Epithelial cell of proximal tubule (primary cell): Measurements from ENCODE around the gene SUSD3. TPM values are rescaled to one million over a fixed set of nuclear protein-coding genes. Genes with fewer than 3 reads are reported as not detected.

Source experiments
- DNase-seq: peaks from one replicate; pipeline ENCODE4 v3.0.0-alpha.2; 2011; ENCODE audit warnings: low read depth
- H3K4me3 ChIP-seq: 2 replicates; pipeline ENCODE4 v1.5.1; 2011; ENCODE audit warnings: low read depth, mild to moderate bottlenecking, low read length
- total RNA-seq: library from RNA; depleted of rRNA; stranded (reverse); fragments of >200 nt; gene quantifications from 2 replicates; pipeline ENCODE4 v1.2.3, GENCODE V29; 2015
- TF ChIP-seq, protein P1 (sequence below): conservative IDR thresholded peaks from 2 replicates; pipeline ENCODE4 v1.5.1; 2012; ENCODE audit warnings: low read depth, mild to moderate bottlenecking, low read length

The SUSD3 gene
- total RNA-seq, result 1.4 and 2.9 TPM in 2 replicates

DNA sequence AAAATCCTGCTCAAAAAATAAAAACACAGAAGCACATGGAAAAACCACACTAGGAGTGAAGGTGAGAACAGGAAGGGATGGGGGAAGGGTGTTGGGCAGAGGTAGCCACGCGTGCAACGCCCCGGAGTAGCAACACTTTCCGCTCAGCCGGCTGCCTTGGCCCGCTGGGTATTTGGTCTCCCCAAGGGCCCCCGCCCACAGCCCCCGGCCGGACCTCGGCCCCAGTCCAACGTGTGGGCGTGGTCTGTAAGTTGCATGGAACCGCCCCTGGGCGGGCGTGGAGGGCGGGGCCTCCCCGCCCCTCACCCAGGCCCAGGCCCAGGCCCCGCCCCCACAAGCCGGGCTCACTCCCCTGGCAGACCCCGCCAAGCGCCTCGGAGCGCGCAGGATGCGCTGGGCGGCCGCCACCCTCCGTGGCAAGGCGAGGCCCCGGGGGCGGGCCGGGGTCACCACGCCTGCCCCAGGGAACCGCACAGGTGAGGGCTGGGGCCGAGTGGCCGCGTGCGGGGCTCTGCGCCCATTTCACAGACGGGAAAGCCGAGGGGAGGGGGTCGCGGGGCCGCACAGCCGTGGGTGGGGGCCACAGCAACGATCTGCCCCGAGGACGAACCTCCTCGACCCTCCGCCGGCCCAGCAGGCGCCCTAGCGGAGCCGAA lies at the start of gene SUSD3:
TSS of gene SUSD3 (plus strand) at position 347 of the 656 bp plus-strand sequence. CDS start at position 389, 42 bp downstream.
- peak within 1 kb of the TSS; percentile 58 for H3K4me3 ChIP-seq
- TF ChIP-seq, protein P1, sequence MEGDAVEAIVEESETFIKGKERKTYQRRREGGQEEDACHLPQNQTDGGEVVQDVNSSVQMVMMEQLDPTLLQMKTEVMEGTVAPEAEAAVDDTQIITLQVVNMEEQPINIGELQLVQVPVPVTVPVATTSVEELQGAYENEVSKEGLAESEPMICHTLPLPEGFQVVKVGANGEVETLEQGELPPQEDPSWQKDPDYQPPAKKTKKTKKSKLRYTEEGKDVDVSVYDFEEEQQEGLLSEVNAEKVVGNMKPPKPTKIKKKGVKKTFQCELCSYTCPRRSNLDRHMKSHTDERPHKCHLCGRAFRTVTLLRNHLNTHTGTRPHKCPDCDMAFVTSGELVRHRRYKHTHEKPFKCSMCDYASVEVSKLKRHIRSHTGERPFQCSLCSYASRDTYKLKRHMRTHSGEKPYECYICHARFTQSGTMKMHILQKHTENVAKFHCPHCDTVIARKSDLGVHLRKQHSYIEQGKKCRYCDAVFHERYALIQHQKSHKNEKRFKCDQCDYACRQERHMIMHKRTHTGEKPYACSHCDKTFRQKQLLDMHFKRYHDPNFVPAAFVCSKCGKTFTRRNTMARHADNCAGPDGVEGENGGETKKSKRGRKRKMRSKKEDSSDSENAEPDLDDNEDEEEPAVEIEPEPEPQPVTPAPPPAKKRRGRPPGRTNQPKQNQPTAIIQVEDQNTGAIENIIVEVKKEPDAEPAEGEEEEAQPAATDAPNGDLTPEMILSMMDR, result no peak
- no peak for DNase-seq

DNA sequence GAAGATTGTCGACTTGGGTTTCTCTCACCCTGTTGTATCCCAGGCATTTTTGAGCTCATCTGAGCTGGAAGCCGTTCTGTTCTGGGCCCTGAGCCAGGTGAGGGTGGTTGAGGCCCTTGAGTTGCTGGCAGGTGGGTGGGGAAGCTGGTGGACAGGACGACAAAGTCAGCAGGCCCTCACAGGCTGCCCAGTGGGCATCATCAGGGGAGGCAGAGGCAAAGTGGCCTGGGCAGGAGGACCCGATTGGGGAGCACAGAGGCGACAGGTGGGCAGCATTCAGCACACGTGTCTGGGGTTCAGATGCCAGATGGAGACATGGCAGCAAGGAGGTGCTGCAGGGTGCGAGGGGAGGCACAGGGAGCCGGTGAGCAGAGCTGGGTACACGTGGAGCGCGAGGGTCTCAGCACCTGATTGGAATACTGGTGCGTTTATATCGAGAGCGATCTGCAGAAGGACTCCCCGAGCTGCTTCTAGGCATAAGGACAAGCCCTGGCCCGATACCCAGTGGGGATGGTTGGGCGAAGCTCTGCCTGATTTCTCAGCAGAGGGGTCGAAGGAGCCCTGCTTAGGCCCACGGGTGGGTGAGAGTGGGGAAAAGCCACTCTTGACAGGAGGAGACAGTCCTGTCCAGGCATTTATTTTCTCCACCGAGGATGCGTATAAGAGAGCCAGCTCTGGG lies 49.0 kb upstream of the SUSD3 start:
- TF ChIP-seq, protein P1, result no peak
- DNase-seq, result no peak
- no peak overlapping the region for H3K4me3 ChIP-seq

GRCh38 chr9:93010056-93010455 lies 48.4 kb upstream of the SUSD3 start:
- DNase-seq, result no peak
- TF ChIP-seq, protein P1, result no peak
- no peak overlapping the region for H3K4me3 ChIP-seq

GRCh38 chr9:93010704-93011103 lies 47.8 kb upstream of the SUSD3 start:
- TF ChIP-seq, protein P1, result no peak
- DNase-seq, result no peak
- no peak overlapping the region for H3K4me3 ChIP-seq

- H3K4me3 ChIP-seq, result no peak overlapping the region
- TF ChIP-seq, protein P1, result no peak
- no peak for DNase-seq
Observed at GRCh38 chr9:93011114-93011513, 47.4 kb upstream of the SUSD3 start.

DNA sequence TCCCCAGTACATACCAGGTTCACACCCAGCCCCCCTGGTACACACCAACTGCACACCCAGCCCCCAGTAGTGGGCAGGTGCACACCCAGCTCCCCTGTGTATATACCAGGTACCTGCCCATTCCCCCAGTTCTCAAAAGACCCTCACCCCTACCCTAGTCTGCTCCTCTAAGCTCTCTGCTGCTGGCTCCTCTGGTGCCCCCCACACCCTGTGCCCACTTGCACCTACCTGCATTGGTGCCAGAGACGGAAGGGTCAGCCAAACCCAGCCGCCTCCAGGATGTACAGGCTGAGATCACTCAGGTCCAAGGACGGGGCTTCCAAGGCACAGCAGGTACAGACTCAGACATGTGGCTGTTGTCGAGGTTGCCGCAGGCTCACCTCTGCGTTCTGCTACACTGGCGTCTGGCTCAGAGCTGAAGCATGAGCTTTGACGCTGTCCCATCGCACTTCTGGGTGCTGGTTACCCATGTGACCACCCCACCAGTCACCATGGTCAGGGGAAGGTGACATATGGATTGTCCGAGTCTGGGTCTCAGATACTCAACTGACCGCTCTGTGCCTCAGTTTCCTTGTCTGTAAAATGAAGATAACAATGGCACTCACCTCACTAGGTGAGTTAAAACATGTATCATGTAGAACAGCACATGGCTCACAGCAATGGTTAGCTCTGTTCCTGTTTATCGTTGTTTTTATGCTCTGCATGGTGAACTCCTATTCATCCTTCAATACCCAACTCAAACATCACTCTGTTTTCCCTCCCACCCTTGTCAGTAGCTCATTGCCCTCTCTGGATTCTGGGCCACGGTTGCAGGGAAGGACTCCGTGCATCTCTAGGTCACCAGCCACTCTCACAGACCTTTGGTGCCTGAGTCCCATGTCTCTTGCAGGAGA lies 45.3 kb upstream of the SUSD3 start:
- TF ChIP-seq, protein P1, result no peak
- DNase-seq, result no peak
- no peak overlapping the region for H3K4me3 ChIP-seq
